ENCODE results near the gene UBE2G2. TPM values are rescaled to one million over a fixed set of nuclear protein-coding genes. Genes with fewer than 3 reads are reported as not detected.

UBE2G2 gene
- total RNA-seq, 2 donors from 2014 or later = 46.9 to 75.7 TPM

DNA sequence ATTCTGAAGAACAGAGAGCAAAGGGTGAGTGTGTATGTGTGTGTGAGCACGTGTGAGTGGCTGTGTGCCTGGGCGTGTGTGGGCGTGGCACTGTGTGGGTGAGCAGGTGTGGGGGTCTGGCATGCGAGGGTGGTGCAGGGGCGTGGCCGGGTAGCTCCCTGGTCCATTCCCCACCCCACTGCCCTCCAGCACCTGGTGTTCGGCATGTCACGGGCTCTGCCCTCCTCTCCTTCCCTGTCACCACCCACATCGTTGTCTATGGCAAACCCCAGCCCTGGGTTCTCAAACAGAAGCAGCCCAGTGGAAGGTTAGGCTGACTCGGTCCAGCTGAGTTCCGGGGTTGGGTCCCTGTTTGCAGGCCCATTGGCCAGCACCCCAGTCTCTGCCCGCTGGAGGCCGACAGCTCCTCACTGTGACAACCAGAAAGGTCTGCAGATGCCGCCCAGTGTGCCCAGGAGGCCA lies 39.8 kb downstream of the UBE2G2 start:
- no peaks in the 10 kb centered on the region for H3K9me3 ChIP-seq
- TF ChIP-seq POLR2A (IDR thresholded peaks at IDR 0.05) = no peak
- no peak for TF ChIP-seq POLR2AphosphoS5 (IDR thresholded peaks at IDR 0.05)
- TF ChIP-seq CTCF (IDR thresholded peaks at IDR 0.05) = no peak
- no peaks in the 10 kb centered on the region for H3K36me3 ChIP-seq
- H3K4me3 ChIP-seq = no peak overlapping the region
- 84% methylated on average over 14 of the region's 14 CpGs for WGBS
- no peaks in the 10 kb centered on the region for H3K27me3 ChIP-seq (replicated peaks; ENCODE audit: insufficient read depth)
- no peak for DNase-seq (ENCODE audit: low spot score)
- no peaks in the 10 kb centered on the region for H3K4me1 ChIP-seq (replicated peaks)
- intact Hi-C loops (cut with DNase I) = no loop called here
- no peak overlapping the region for H3K27ac ChIP-seq

- intact Hi-C loops (cut with DNase I) = no loop called here
- WGBS = 72% methylated on average over 21 of the region's 21 CpGs
- TF ChIP-seq POLR2AphosphoS5 (IDR thresholded peaks at IDR 0.05) (no peak), CTCF (IDR thresholded peaks at IDR 0.05) (no peak), POLR2A (IDR thresholded peaks at IDR 0.05) (no peak)
- Histone ChIP-seq H3K27me3 (replicated peaks; ENCODE audit: insufficient read depth) (no peaks in the 10 kb centered on the region), H3K4me3 (no peak overlapping the region), H3K36me3 (no peaks in the 10 kb centered on the region), H3K27ac (no peak overlapping the region), H3K9me3 (no peaks in the 10 kb centered on the region), H3K4me1 (replicated peaks) (no peaks in the 10 kb centered on the region)
- DNase-seq (ENCODE audit: low spot score) = no peak
Measured at GRCh38 chr21:44761011-44761729, 40.5 kb downstream of the UBE2G2 start.

- WGBS = 89% methylated on average over 9 of the region's 9 CpGs
- Histone ChIP-seq H3K36me3 (no peaks in the 10 kb centered on the region), H3K27ac (no peak overlapping the region), H3K4me3 (no peak overlapping the region), H3K4me1 (replicated peaks) (no peaks in the 10 kb centered on the region), H3K27me3 (replicated peaks; ENCODE audit: insufficient read depth) (no peaks in the 10 kb centered on the region), H3K9me3 (no peaks in the 10 kb centered on the region)
- intact Hi-C loops (cut with DNase I) = no loop called here
- no peak for DNase-seq (ENCODE audit: low spot score)
- TF ChIP-seq POLR2AphosphoS5 (IDR thresholded peaks at IDR 0.05) (no peak), CTCF (IDR thresholded peaks at IDR 0.05) (no peak), POLR2A (IDR thresholded peaks at IDR 0.05) (no peak)
Measured at GRCh38 chr21:44760376-44760775, 41.2 kb downstream of the UBE2G2 start.

DNA sequence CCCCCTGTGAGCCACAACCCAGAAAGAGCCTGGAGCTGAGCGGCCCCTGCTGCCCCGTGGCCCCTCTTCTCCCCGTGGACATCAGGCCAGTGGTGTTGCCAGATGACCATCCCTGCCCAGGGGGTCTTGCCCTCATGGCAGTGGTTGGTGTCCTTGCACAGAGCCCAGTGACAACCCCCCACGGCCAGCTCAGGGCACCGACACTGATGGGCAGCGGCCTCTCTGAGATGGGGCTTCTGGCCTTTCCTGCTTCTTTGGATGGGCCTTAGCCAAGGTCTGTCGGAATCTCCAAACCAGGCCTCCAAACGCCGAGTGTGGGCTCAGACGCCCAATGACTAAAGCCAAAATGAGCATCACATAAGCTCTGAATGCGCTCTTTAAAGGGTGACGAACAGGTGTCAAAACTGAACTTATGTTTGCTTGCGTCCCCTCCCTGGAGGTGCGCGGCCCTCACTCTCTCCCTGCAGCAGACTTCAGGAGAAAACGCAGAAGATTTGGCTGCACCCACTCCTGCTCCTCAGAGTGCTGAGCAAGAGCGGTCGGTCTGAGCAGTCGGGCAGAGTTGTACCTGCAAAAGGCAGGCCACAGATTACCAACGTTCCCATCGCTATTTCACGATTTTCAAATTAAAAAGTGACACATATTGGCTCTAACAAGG lies 41.9 kb downstream of the UBE2G2 start:
- Histone ChIP-seq H3K27ac (no peak overlapping the region), H3K36me3 (no peaks in the 10 kb centered on the region), H3K27me3 (replicated peaks; ENCODE audit: insufficient read depth) (no peaks in the 10 kb centered on the region), H3K4me1 (replicated peaks) (no peaks in the 10 kb centered on the region), H3K9me3 (no peaks in the 10 kb centered on the region), H3K4me3 (no peak overlapping the region)
- intact Hi-C loops (cut with DNase I) = no loop called here
- 94% methylated on average over 22 of the region's 22 CpGs for WGBS
- no peak for DNase-seq (ENCODE audit: low spot score)
- TF ChIP-seq POLR2AphosphoS5 (IDR thresholded peaks at IDR 0.05) = no peak
- TF ChIP-seq POLR2A (IDR thresholded peaks at IDR 0.05) = no peak
- no peak for TF ChIP-seq CTCF (IDR thresholded peaks at IDR 0.05)

Data from prostate gland (tissue), 2 donors.